Hepatocyte (in vitro differentiated cells): ENCODE data around the gene PHC1. TPM values are rescaled to one million over a fixed set of nuclear protein-coding genes. Genes with fewer than 3 reads are reported as not detected.

ENCODE experiments used
- DNase-seq: peaks from one replicate; pipeline ENCODE4 v3.0.0-alpha.2; 2016; ENCODE audit warnings: low spot score
- H2AFZ ChIP-seq: fragments of 200-600 bp; sonication (generic); 2 replicates; pipeline ENCODE4 v1.6.0; 2016; ENCODE audit warnings: antibody characterized with exemption, mild to moderate bottlenecking
- H3K27ac ChIP-seq: fragments of 200-600 bp; sonication (generic); 2 replicates; pipeline ENCODE4 v1.5.1; 2016; ENCODE audit warnings: mild to moderate bottlenecking
- H3K27me3 ChIP-seq: fragments of 200-600 bp; sonication (generic); 2 replicates; pipeline ENCODE4 v1.6.1; 2016
- H3K36me3 ChIP-seq: fragments of 200-600 bp; sonication (generic); replicated peaks from 2 replicates; pipeline ENCODE4 v1.5.1; 2016; ENCODE audit warnings: low read depth; ENCODE audit not compliant: insufficient read depth
- H3K4me1 ChIP-seq: fragments of 200-600 bp; sonication (generic); 2 replicates; pipeline ENCODE4 v1.5.1; 2016; ENCODE audit warnings: mild to moderate bottlenecking, moderate library complexity; ENCODE audit not compliant: insufficient read depth
- H3K4me2 ChIP-seq: fragments of 200-600 bp; sonication (generic); 2 replicates; pipeline ENCODE4 v1.6.0; 2016
- H3K4me3 ChIP-seq: fragments of 200-600 bp; sonication (generic); 2 replicates; pipeline ENCODE4 v1.5.1; 2016; ENCODE audit warnings: mild to moderate bottlenecking
- H3K79me2 ChIP-seq: fragments of 200-600 bp; sonication (generic); 2 replicates; pipeline ENCODE4 v1.6.0; 2017; ENCODE audit warnings: mild to moderate bottlenecking
- H3K9me2 ChIP-seq: fragments of 200-600 bp; sonication (generic); replicated peaks from 2 replicates; pipeline ENCODE4 v1.6.0; 2017; ENCODE audit warnings: mild to moderate bottlenecking; ENCODE audit not compliant: insufficient read depth
- H3K9me3 ChIP-seq: fragments of 200-600 bp; sonication (generic); 2 replicates; pipeline ENCODE4 v1.5.1; 2016; ENCODE audit warnings: low read depth, mild to moderate bottlenecking
- H4K20me1 ChIP-seq: fragments of 200-600 bp; sonication (generic); 2 replicates; pipeline ENCODE4 v1.6.0; 2016; ENCODE audit warnings: mild to moderate bottlenecking; ENCODE audit not compliant: insufficient read depth, poor library complexity, severe bottlenecking
- CTCF ChIP-seq: fragments of 200-600 bp; sonication (generic); IDR thresholded peaks from 2 replicates; pipeline ENCODE4 v1.5.1; 2016; ENCODE audit warnings: antibody characterized with exemption, mild to moderate bottlenecking; ENCODE audit not compliant: poor library complexity
- EZH2 ChIP-seq: fragments of 200-600 bp; sonication (generic); IDR thresholded peaks from 2 replicates; pipeline ENCODE4 v1.6.1; 2016; ENCODE audit warnings: antibody characterized with exemption, mild to moderate bottlenecking, borderline replicate concordance
- EZH2phosphoT487 ChIP-seq: fragments of 200-600 bp; sonication (generic); IDR thresholded peaks from one replicate; pipeline ENCODE4 v1.6.1; 2018; ENCODE audit warnings: antibody characterized with exemption, mild to moderate bottlenecking, low read depth, moderate library complexity; ENCODE audit not compliant: unreplicated experiment, severe bottlenecking
- WGBS: methylation state at CpG from one replicate; pipeline ENCODE4 v1.1.6; 2016; ENCODE audit warnings: low lambda C conversion rate; ENCODE audit errors: missing lambda C conversion rate; 5-methylcytosine and 5-hydroxymethylcytosine counted together
- polyA plus RNA-seq: library from polyadenylated mRNA; unstranded; fragments of >200 nt; fragmentation: Nextera tagmentation; extraction: Ambion mirVana; gene quantifications from 2 replicates; pipeline ENCODE4 v1.2.1, GENCODE V29; 2016
- total RNA-seq: library from RNA; depleted of rRNA; stranded (reverse); fragments of >200 nt; gene quantifications from 2 replicates; pipeline ENCODE4 v1.2.3, GENCODE V29; 2014

PHC1 gene
- total and polyA plus RNA-seq, 2 experiments from 2014 or later = 25.8 to 38.8 TPM

- H3K27me3 ChIP-seq = no peaks in the 10 kb centered on the region
- peak overlapping the region; percentile 89 for H2AFZ ChIP-seq
- peak overlapping the region; percentile 31 for H3K4me3 ChIP-seq
- peaks cover 12% of the 10 kb centered on the region for H3K4me1 ChIP-seq
- 46% methylated on average over 9 of the region's 9 CpGs for WGBS
- TF ChIP-seq EZH2 (no peak), CTCF (peak; percentile 13), EZH2phosphoT487 (no peak)
- peak overlapping the region; percentile 94 for H3K27ac ChIP-seq
- peak overlapping the region; percentile 81 for H3K4me2 ChIP-seq
- peaks cover 41% of the 10 kb centered on the region for H3K79me2 ChIP-seq
- peaks cover 14% of the 10 kb centered on the region for H4K20me1 ChIP-seq
- H3K9me3 ChIP-seq = no peaks in the 10 kb centered on the region
- DNase-seq = no peak
- no peaks in the 10 kb centered on the region for H3K36me3 ChIP-seq
- no peaks in the 10 kb centered on the region for H3K9me2 ChIP-seq
Observed at GRCh38 chr12:8950702-8951478, 36.6 kb downstream of the PHC1 start.

DNA sequence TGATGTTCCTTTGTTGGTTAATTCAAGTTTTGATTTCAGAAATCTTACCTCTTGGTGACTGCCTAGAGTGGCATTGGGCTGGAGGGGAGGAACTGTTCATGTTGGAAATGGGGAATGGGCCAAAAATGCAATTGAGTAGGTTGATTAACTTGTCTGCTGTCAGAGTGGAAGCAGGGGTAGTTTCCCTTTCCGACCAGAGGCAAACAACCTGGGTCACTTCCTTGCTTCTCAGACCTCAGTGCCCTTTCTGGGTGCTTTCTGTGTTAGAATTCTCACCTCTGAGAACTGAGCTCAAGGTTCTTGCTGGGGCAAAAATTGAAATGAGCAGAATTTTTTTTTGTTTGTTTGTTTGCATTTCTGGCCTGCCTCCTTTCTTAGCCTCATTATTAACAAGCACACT, 37.4 kb downstream of the PHC1 start:
- DNase-seq = no peak
- Histone ChIP-seq H4K20me1 (peaks cover 8% of the 10 kb centered on the region), H3K36me3 (no peaks in the 10 kb centered on the region), H3K79me2 (peaks cover 33% of the 10 kb centered on the region), H3K9me3 (no peaks in the 10 kb centered on the region), H3K4me2 (no peak overlapping the region), H3K27me3 (no peaks in the 10 kb centered on the region), H3K4me3 (no peak overlapping the region), H3K4me1 (peaks cover 12% of the 10 kb centered on the region), H3K27ac (no peak overlapping the region), H3K9me2 (no peaks in the 10 kb centered on the region), H2AFZ (no peak overlapping the region)
- TF ChIP-seq EZH2phosphoT487 (no peak), CTCF (no peak), EZH2 (no peak)
- WGBS = 96% methylated on average over 1 of the region's 1 CpG

DNA sequence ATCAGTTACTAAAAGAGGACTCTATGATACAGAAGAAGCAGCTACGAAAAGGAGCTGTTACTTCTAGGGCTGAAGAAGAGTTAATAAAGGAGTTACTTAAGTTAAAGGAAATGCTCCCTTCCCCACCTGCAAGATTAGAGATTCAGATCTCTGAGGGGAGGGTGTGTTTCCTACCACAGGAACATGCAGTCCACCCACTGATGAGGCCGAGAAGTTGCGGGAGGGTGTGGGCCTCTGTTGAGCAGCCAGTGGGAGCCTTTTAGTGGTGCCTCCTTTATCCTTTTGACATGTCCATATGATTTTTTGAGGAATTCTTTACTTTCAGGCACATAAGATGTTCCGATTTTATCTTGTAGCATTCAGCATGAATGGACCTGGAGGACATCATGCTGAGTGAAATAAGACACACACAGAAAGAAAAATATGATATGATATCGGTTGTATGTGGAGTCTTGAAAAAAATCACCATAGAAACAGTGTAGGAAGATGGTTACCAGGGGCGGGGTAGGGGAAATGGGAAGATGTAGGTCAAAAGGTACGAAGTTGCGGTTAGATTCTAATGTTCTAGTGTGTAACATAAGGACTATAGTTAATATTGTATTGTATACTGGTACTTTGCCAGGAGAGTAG, 39.6 kb downstream of the PHC1 start:
- no peak overlapping the region for H3K4me2 ChIP-seq
- 91% methylated on average over 8 of the region's 8 CpGs for WGBS
- TF ChIP-seq EZH2 (no peak), CTCF (no peak), EZH2phosphoT487 (no peak)
- DNase-seq = no peak
- H3K4me3 ChIP-seq = no peak overlapping the region
- no peaks in the 10 kb centered on the region for H3K27me3 ChIP-seq
- no peaks in the 10 kb centered on the region for H3K36me3 ChIP-seq
- no peak overlapping the region for H3K27ac ChIP-seq
- H4K20me1 ChIP-seq = no peaks in the 10 kb centered on the region
- H3K79me2 ChIP-seq = peaks cover 11% of the 10 kb centered on the region
- H2AFZ ChIP-seq = no peak overlapping the region
- no peaks in the 10 kb centered on the region for H3K4me1 ChIP-seq
- no peaks in the 10 kb centered on the region for H3K9me3 ChIP-seq
- no peaks in the 10 kb centered on the region for H3K9me2 ChIP-seq
